NCI-H510A (cell line): ENCODE results near the gene ARHGAP25.

Experiments used
- DNase-seq: peaks from one replicate; lab custom pipeline; 2025; lab: John Stamatoyannopoulos, UW

The ARHGAP25 gene

GRCh38 chr2:68863996-68864395, 129.4 kb downstream of the ARHGAP25 start:
- DNase-seq: no peak

GRCh38 chr2:68865108-68865507, 130.5 kb downstream of the ARHGAP25 start:
- DNase-seq: no peak

- no peak for DNase-seq
These were observed 135.6 kb downstream of the ARHGAP25 start for GRCh38 chr2:68870215-68870614.

GRCh38 chr2:68871159-68871764, 136.7 kb downstream of the ARHGAP25 start, which contains the start of gene BMP10:
Gene BMP10, minus strand, starts transcription at chr2:68871397. Its CDS starts 39 bp downstream, at chr2:68871358.
- no peak for DNase-seq
